A549 (cell line): ENCODE data around the gene PLIN5.

Source experiments
- BCL3 ChIP-seq: fragments of >200 bp; sonication (Bioruptor Twin); formaldehyde crosslinking; IDR thresholded peaks from 3 replicates; pipeline ENCODE4 v1.6.1; 2016
- CTCF ChIP-seq: fragments of >200 bp; sonication (Bioruptor Twin); formaldehyde crosslinking; IDR thresholded peaks from 3 replicates; pipeline ENCODE4 v1.5.1; 2016
- HDAC2 ChIP-seq: fragments of 200-600 bp; sonication (generic); IDR thresholded peaks from 2 replicates; pipeline ENCODE4 v1.6.1; 2016
- HMGXB4 ChIP-seq: fragments of 250-450 bp; sonication (Bioruptor Pico); IDR thresholded peaks from 2 replicates; pipeline ENCODE4 v1.5.0; 2021; ENCODE audit warnings: mild to moderate bottlenecking, moderate library complexity, borderline replicate concordance
- MAX ChIP-seq: IDR thresholded peaks from 2 replicates; pipeline ENCODE4 v1.6.1; 2012
- MYC ChIP-seq: IDR thresholded peaks from 2 replicates; pipeline ENCODE4 v1.6.1; 2012; ENCODE audit warnings: mild to moderate bottlenecking, inconsistent platforms, low read length, improper control_type of control experiment, borderline replicate concordance
- POLR2A ChIP-seq: IDR thresholded peaks from 2 replicates; pipeline ENCODE4 v1.6.1; 2012; ENCODE audit warnings: mild to moderate bottlenecking, low read length
- RCOR1 ChIP-seq: fragments of 150-350 bp; IDR thresholded peaks from 2 replicates; pipeline ENCODE4 v1.6.1; 2014; ENCODE audit warnings: antibody characterized with exemption, low read length, low read depth

- TF ChIP-seq MYC (no peak), POLR2A (no peak), MAX (no peak), CTCF (no peak), HMGXB4 (CRISPR knock-in tag) (no peak), BCL3 (no peak), HDAC2 (no peak), RCOR1 (no peak)
These were observed 21.8 kb downstream of the PLIN5 start for GRCh38 chr19:4513248-4513647.
